Stomach smooth muscle (tissue), 2 donors: Measurements from ENCODE around the gene REST.

Source experiments
- H3K27ac ChIP-seq: one replicate; pipeline ENCODE4 v1.7.0; 2013; ENCODE audit warnings: mild to moderate bottlenecking, low read length, inconsistent platforms
- H3K27me3 ChIP-seq, 2 donors: one replicate each; pipeline ENCODE4 v1.7.0; 2013; ENCODE audit warnings: low read length in 2 of 2; ENCODE audit not compliant: insufficient read depth in 2 of 2, control insufficient read depth in 1 of 2
- H3K36me3 ChIP-seq, 2 donors: one replicate each; pipeline ENCODE4 v1.7.0; 2013; ENCODE audit warnings: low read length in 2 of 2; ENCODE audit not compliant: control insufficient read depth in 2 of 2, insufficient read depth in 2 of 2
- H3K4me1 ChIP-seq: one replicate; pipeline ENCODE4 v1.7.0; 2013; ENCODE audit warnings: low read length; ENCODE audit not compliant: control insufficient read depth, insufficient read depth
- H3K4me3 ChIP-seq, 2 donors: one replicate each; pipeline ENCODE4 v1.7.0; 2013; ENCODE audit warnings: low read length in 2 of 2
- H3K9ac ChIP-seq, 2 donors: one replicate each; pipeline ENCODE4 v1.7.0; 2013; ENCODE audit warnings: low read length in 2 of 2, mild to moderate bottlenecking in 1 of 2
- H3K9me3 ChIP-seq, 2 donors: one replicate each; pipeline ENCODE4 v1.7.0; 2013; ENCODE audit warnings: low read length in 2 of 2; ENCODE audit not compliant: control insufficient read depth in 2 of 2
- donor health status: healthy.
- donor health status: Pancreatic carcinoma.

Gene REST

DNA sequence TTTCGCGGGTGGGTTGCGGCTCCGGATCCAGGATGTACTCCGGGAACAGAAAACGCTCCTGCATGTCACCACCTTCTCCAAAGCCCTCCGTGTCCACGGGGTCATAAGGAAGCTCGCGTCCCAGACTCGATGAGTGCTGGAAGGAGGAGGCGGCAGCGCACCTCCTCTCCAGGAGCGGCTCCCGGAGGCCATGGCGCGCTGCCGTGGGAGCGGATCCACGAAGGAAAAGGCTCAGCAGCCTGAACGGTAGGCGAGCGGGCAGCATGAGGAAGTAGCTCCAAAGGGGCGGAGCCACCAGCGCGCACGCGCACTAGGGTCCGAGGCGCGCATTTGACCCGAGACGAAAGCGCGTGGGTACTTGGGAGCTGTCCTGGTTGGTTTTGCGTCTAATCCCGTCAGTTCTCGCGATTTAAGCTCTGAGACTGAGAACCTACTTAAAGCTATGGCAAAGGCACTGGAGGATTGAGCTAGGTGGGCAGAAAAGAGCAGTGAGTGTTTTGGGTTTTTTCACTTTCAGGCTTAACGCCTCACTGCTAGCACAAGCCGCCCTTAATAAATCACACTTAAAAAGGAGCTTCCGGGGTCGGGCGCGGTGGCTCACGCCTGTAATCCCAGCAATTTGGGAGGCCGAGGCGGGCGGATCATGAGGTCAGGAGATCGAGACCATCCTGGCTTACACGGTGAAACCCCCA, 69.8 kb downstream of the REST start, which contains the start of gene NOA1:
Gene NOA1 (minus strand): TSS at position 286 of the 692 bp plus-strand sequence. CDS start 21 bp downstream, at position 265.
- Histone ChIP-seq H3K4me3 (peak within 1 kb of the TSS; percentile 99 to 100), H3K27ac (peak within 1 kb of the TSS; percentile 84), H3K4me1 (peaks cover 18% of the 10 kb centered on the region), H3K36me3 (peaks cover 13 to 16% of the 10 kb centered on the region in 2 donors), H3K9me3 (no peaks in the 10 kb centered on the region), H3K27me3 (no peaks in the 10 kb centered on the region), H3K9ac (peak within 1 kb of the TSS; percentile 88 to 97)

DNA sequence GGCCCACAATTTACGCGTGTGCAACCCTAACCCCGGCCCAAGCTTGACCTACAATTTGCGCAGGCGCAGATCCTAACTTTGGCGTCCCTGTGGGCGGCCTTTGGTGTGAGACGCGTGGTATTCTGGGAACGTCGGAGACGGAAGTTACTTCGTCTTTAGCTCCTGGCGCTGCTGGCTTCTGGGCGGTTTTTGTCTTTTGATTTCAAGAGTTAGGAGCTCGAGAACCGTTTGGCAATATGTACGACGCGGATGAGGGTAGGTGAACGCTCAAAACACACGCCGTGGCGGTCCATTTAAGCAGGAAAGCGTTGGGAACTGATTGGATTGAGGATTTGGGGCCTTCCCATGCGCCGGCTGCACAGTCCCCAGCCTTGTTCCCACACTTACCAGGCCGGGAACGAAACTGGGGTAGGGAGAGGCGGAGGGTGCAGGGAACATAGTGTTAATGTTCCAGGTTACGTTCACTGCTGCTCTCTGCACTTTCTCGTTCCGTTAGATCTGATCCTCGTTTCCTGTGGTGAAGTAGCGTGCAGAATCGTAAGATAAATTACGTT, 71.1 kb downstream of the REST start, which contains the start of gene POLR2B:
Gene POLR2B (plus strand): TSS at position 147 of the 554 bp plus-strand sequence. CDS start 90 bp downstream, at position 237.
- H3K4me1 ChIP-seq, result peaks cover 18% of the 10 kb centered on the region
- peak within 1 kb of the TSS; percentile 84 for H3K27ac ChIP-seq

DNA sequence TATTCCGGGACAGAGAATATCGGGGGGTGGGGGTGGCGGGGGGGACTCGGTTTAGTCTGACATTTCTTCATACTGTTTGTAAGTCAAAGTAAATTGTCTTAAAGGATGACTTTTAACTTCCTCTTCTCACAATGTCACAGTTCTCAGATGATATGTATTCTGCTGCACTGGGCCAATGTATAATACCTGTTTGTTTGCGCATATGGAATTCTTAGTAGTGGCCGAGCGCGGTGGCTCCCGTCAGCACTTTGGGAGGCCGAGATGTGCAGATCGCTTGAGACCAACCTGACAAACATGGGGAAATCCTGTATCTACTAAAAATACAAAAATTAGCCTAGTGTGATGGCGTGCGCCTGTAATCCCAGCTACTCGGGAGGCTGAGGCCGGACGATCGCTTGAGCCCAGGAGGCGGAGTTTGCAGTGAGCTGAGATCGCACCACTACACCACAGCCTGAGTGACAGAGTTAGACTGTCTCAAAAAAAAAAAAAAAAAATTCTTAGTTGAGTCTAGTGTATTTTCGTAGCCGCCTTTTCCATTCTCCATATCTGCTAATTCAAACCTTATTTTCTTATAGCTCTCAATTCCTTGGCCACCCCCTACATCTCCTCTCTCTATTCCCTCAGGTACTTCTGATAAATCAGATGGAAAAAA, 71.8 kb downstream of the REST start:
- H3K9me3 ChIP-seq, result no peaks in the 10 kb centered on the region
- peak overlapping the region in 1 of 2 donors; percentile 97 for H3K9ac ChIP-seq
- H3K36me3 ChIP-seq, result no peaks in the 10 kb centered on the region
- H3K27ac ChIP-seq, result peak overlapping the region; percentile 84
- peaks cover 18% of the 10 kb centered on the region for H3K4me1 ChIP-seq
- H3K27me3 ChIP-seq, result no peaks in the 10 kb centered on the region
- H3K4me3 ChIP-seq, result peak overlapping the region; percentile 99 to 100

More for the DNA sequence above, 71.1 kb downstream of the REST start, which contains the start of gene POLR2B:
- Histone ChIP-seq H3K9me3 (no peaks in the 10 kb centered on the region), H3K27me3 (no peaks in the 10 kb centered on the region), H3K36me3 (peaks cover 0 to 3% of the 10 kb centered on the region in 2 donors), H3K4me3 (peak within 1 kb of the TSS; percentile 99 to 100), H3K9ac (peak within 1 kb of the TSS; percentile 96 to 97)

DNA sequence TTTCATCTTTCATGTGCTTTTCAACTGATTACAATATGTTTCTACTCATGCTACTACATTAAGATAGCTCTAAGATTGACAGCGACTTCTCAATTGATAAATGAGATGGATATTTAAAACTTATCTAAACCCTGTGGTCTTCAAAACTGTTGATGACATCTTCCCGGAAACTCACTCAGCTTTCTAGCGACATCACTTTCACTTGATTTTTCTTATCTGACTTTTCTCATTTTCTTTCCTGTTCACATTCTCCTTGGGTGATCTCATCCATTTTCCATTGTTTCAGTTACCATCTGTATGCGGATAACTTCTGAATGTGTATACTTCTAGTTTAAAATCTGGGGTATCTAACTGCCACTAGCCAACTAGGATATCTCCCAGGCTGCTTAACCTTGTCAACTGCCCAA, 74.1 kb downstream of the REST start:
- H3K4me3 ChIP-seq, result no peak overlapping the region
- H3K9me3 ChIP-seq, result no peaks in the 10 kb centered on the region
- peaks cover 0 to under 1% of the 10 kb centered on the region in 2 donors for H3K36me3 ChIP-seq
- H3K27ac ChIP-seq, result no peak overlapping the region
- no peak overlapping the region for H3K9ac ChIP-seq
- H3K27me3 ChIP-seq, result no peaks in the 10 kb centered on the region
- peaks cover 6% of the 10 kb centered on the region for H3K4me1 ChIP-seq

DNA sequence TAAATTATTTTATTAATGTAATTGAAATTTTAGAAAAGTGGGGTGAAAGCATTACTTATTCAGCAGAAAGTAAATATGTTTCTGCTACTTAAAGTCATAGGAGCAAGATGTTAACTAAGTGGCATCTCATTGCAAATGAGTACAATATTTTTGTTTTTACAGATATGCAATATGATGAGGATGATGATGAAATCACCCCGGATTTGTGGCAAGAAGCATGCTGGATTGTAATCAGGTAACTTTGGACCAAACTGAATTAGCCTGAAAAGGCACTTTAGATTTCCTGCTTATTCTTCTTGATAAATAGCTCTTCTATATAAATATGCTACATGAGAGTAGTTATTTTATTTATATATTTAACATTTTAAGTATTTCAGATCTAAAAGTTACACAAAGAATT, 78.5 kb downstream of the REST start:
- H3K4me1 ChIP-seq, result peaks cover 2% of the 10 kb centered on the region
- H3K27me3 ChIP-seq, result no peaks in the 10 kb centered on the region
- H3K9me3 ChIP-seq, result no peaks in the 10 kb centered on the region
- no peak overlapping the region for H3K4me3 ChIP-seq
- H3K9ac ChIP-seq, result no peak overlapping the region
- H3K36me3 ChIP-seq, result peaks cover 11 to 16% of the 10 kb centered on the region in 2 donors
- H3K27ac ChIP-seq, result no peak overlapping the region

DNA sequence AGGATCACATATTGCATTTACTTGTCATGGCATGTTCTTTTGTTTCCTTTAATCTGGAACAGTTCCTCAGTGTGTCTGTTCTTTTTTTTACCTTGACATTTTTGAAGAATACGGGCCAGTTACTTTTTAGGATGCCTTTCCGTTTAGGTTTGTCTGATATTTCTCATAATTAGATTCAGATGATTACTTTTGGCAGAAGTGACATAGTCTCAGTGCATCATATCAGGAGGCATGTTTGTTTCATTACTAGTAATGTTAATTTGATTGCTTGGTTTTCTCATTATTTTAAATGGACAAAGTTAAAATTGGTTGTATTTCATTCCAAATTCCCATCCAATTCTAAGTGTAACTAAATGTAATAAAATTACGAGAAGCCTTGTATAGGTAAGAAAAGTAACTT, 79.3 kb downstream of the REST start:
- no peak overlapping the region for H3K4me3 ChIP-seq
- H3K36me3 ChIP-seq, result peaks cover 14 to 16% of the 10 kb centered on the region in 2 donors
- H3K4me1 ChIP-seq, result no peaks in the 10 kb centered on the region
- no peaks in the 10 kb centered on the region for H3K9me3 ChIP-seq
- no peak overlapping the region for H3K9ac ChIP-seq
- no peaks in the 10 kb centered on the region for H3K27me3 ChIP-seq
- no peak overlapping the region for H3K27ac ChIP-seq

DNA sequence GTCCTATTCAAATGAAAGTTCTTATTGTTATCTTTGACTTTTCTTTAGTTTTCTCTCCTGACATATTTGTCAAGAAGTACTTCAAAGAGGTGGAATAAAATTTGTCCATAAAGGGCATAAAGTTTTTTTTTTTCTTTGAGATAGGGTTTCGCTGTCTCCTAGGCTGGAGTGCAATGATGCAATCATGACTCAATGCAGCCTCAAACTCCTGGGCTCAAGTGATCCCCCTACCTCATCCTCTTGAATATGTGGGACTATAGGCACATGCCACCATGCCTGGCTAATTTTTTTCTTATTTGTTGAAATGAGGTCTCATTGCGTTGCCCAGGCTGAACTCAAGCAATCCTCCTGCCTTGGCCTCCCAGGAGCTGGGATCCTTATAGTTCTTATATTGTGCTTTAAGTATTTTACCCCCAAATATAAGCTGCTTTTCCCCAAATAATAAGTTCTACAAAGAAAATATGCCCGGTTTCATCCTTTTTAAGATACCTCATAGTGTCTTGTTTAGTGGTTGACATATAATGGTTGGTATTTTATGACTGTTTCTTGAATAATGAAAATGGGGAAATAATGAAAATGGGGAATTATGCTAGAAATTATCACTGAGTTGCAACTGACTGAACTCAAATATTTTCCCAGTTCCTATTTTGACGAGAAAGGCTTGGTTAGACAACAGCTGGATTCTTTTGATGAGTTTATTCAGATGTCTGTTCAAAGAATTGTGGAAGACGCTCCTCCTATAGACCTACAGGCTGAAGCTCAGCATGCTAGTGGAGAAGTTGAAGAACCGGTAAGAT, 82.6 kb downstream of the REST start:
- Histone ChIP-seq H3K36me3 (peaks cover 22 to 23% of the 10 kb centered on the region in 2 donors), H3K9ac (no peak overlapping the region), H3K4me1 (peaks cover 1% of the 10 kb centered on the region), H3K4me3 (no peak overlapping the region), H3K9me3 (no peaks in the 10 kb centered on the region), H3K27me3 (no peaks in the 10 kb centered on the region), H3K27ac (no peak overlapping the region)

DNA sequence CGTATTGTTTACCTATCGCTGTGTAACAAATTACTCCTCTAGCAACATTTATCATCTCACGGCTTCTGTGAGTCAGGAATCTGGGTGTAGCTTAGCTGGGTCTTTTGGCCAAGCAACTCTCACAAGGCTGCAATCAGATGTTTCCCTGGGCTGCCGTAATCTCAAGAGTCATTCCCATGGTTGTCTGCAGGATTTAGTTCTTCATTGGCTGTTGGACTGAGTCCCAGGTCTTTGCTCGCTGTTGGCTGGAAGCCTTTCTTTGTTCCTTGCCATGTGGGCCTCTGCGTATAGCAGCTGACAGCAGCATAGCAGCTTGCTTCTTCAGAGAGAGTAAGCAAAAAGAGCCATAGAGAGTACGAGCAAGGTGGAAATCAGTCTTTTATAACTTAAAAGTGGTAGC, 87.8 kb downstream of the REST start:
- Histone ChIP-seq H3K36me3 (peaks cover 24 to 25% of the 10 kb centered on the region in 2 donors), H3K4me1 (peaks cover 8% of the 10 kb centered on the region), H3K4me3 (peak overlapping the region; percentile 8 to 37), H3K9ac (no peak overlapping the region), H3K9me3 (no peaks in the 10 kb centered on the region), H3K27me3 (no peaks in the 10 kb centered on the region), H3K27ac (no peak overlapping the region)

DNA sequence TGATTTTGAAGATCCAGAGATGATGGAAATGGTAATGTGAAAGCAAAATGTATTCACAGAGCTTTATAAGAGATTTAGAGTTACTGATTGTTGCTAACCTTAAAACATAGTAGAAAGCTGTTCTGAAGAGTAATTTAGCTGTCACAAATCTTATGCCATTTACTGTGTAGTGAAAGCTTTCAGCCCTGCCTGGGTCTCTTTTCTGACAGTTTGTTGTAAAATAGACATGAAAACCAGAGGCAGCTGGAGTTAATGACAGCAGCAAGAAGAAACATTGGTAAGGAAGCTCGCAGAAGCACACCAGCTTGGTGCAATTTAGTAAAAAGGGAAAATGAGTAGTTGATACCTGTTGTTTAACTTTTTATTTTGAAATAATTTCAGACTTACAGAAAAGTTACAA, 92.1 kb downstream of the REST start:
- peaks cover 17 to 36% of the 10 kb centered on the region in 2 donors for H3K36me3 ChIP-seq
- no peaks in the 10 kb centered on the region for H3K27me3 ChIP-seq
- H3K4me1 ChIP-seq, result peaks cover 8% of the 10 kb centered on the region
- H3K4me3 ChIP-seq, result no peak overlapping the region
- H3K9me3 ChIP-seq, result no peaks in the 10 kb centered on the region
- no peak overlapping the region for H3K27ac ChIP-seq
- H3K9ac ChIP-seq, result no peak overlapping the region

DNA sequence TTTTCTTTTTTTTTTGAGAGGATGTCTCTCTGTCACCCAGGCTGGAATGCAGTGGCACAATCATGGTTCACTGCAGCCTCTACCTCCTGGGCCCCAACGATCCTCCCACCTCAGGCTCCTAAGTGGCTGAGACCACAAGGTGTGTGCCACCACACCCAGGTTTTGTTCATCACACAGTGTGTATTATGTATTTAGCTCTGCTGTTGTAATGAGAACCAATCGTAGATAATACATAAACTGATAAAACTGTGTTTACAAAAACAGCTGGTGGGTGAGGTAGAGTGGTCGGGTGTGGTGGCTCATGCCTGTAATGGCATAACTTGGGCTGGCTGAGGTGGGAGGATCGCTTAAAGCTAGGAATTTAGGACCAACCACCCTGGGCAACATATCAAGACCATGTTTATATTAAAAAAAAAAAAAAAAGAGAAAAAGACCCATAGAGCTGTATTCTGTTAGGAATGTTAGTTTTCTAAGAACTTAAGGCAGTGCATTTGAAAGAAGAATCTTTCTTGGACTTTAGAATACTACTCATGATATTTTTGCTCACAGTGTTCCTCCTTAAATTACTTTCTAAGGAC, 105.9 kb downstream of the REST start:
- peaks cover 38 to 39% of the 10 kb centered on the region in 2 donors for H3K36me3 ChIP-seq
- H3K4me3 ChIP-seq, result no peak overlapping the region
- H3K27ac ChIP-seq, result no peak overlapping the region
- no peak overlapping the region for H3K9ac ChIP-seq
- no peaks in the 10 kb centered on the region for H3K4me1 ChIP-seq
- H3K27me3 ChIP-seq, result no peaks in the 10 kb centered on the region
- no peaks in the 10 kb centered on the region for H3K9me3 ChIP-seq
